Hepatic stellate cell (primary cell): ENCODE data around the gene PTPRT.

Experiments
- DNase-seq: peaks from one replicate; pipeline ENCODE4 v3.0.0; 2011; ENCODE audit warnings: low spot score

Gene PTPRT

DNA sequence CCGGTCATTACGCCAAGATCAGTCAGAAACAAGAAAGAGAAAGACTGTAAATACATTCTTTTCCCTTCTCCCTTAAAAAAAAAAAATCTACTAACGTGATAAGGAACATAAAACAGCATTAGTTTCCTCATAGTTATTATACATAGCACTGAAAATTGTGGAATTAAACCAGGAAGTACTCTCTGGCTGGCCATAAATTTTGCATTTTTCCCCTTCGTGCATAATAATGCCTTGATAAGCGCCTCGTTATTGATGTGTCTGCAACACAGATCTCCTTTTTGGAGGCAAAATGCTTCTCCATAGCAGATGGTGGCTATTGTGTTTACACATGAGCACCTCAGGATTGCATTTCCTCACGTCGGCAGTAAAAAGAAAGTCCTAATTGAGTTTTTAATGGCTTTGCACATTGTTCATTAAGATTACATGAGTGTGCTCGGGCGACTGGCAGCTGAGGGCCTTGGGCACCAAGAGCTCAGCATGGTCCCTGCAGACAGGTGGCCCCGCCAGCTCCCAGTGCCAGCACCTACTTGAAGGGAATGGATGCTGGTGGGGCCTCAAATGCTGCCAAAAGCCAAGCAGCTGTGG is 394.5 kb downstream of the PTPRT start:
- no peak for DNase-seq

- no peak for DNase-seq
These were observed 397.7 kb downstream of the PTPRT start for GRCh38 chr20:42792052-42792451.

DNA sequence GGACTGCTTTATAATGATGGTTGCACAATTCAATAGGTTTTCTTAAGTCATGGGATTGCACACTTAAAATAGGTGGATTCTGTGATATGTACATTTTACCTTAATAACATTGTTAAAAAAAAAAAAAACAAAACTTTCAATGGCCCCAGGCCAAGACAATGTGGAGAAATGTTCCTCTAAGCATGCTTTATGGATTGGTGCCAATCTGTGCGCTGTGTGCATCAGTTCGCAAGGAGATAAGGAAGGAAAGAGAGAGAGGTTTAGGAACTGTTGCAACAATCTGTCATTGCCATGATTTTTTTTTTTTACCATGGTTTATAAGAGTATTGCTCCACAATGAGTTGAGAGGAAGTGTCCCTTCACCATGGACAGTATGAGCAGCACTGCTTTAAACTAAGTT is 399.6 kb downstream of the PTPRT start:
- no peak for DNase-seq

DNA sequence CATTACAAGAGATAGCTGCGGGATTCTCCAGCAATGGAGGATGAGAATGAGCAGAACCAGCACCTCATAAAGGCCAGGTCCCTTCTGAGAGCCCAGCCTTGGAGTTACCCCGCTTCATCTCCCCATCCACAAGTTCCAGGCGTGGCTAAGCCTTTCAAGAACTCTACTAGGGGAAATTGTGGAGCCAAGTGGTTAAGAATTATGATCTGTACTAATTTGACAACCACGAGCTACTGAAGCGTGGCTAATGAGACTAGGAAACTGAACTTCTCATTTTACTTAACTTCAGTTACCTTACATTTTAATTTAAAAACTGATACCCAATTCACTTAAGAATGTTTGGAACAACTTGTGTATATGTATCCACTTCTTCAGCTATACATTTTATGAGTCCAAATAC is 401.0 kb downstream of the PTPRT start:
- no peak for DNase-seq

GRCh38 chr20:42785041-42785440 is 404.7 kb downstream of the PTPRT start:
- DNase-seq = no peak

DNA sequence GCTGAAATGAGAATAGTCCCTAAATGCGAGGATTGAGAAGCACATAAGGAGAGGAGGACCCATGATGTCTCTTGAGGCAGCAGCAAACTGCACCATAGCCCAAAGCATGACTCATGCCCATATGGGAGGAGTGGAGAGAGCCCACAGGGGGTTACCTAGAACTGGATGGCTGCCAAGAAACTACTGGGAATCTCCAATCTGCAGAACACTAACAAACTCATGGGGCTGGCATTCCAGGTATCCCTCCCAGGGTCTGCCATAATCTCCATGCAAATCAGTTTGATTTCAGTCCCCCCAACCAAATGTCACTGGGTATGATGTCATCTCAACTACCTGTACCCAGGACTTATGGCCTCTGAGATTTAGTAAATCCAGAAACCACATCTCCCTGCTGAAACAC is 410.5 kb downstream of the PTPRT start:
- DNase-seq = no peak

GRCh38 chr20:42775866-42776265 is 413.8 kb downstream of the PTPRT start:
- no peak for DNase-seq

DNA sequence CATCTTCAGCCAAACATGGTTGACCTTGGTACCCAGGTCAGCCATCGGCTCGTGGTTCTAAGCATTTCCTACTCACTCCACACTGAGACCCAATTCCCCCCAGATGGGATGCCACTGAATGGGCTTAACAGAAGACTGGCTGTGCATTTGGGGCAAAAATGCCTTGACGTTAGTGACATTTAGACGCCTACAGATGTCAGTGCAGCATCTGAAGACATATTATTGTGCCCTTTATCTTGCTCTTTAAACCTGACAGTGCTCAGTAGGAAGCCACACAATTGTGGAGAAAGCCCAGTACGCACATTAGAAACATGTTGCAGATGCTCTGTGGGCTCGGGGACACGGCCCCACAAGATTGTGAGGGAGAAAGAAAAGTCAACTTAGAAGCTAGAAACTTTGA is 414.7 kb downstream of the PTPRT start:
- DNase-seq = no peak

DNA sequence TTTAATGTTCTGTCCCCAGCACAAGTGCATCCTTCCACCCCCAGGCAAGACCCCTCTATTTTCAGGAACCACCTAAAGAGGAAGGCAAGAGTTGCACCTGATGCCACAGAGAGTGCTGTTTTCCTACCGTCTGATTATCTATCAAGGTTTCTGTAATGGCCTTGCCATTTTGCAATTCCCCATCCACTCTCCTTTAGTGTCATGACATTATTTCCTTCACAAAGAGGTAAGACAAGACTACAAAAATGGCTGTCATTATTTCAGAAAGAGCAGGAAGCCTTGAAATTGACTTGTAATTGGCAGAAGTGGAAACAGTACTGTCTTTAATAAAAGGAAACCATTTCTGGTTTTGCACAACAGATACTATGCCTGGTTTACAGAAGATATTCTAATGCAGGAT is 426.7 kb downstream of the PTPRT start:
- DNase-seq = no peak

GRCh38 chr20:42756991-42757390 is 432.7 kb downstream of the PTPRT start:
- no peak for DNase-seq

DNA sequence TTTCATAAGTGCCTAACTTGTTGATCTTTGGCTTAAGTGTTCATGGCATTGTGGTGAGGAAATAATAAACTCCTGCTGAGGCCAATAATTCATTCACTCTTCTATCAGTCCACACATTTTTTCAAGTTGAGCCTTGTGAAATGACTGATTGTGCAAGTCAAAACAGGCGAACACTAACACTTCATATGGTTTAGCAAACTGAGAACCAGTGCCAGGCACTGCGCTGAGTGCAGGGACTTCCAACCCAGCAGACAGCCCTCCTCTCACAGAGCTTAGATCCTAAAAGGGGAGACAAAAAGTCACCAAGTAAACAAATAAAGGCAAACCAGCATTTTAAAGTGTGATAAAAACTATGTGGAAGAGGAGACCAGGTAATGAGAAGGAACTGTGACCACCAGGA is 435.0 kb downstream of the PTPRT start:
- no peak for DNase-seq

DNA sequence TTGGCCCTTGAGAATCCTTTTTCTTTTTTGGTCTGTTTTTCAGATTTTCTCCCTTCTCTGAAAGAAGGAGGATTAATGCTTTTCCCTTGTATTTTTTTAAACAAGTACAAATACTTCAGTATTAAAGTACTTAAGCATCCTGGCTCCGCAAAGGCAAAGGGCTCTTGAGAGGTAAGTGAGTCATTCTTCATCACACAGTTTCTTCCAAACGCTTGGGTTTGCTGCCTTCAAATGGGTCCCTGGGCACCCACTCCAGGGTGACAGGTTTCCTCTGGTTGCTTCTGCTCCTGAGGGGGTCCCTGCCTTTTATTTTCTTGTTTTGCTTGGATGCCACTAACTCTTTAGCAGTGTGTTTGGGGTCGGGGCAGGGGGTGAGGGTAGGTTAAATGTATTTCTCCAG is 437.1 kb downstream of the PTPRT start:
- no peak for DNase-seq

GRCh38 chr20:42749556-42749955 is 440.1 kb downstream of the PTPRT start:
- DNase-seq = no peak

DNA sequence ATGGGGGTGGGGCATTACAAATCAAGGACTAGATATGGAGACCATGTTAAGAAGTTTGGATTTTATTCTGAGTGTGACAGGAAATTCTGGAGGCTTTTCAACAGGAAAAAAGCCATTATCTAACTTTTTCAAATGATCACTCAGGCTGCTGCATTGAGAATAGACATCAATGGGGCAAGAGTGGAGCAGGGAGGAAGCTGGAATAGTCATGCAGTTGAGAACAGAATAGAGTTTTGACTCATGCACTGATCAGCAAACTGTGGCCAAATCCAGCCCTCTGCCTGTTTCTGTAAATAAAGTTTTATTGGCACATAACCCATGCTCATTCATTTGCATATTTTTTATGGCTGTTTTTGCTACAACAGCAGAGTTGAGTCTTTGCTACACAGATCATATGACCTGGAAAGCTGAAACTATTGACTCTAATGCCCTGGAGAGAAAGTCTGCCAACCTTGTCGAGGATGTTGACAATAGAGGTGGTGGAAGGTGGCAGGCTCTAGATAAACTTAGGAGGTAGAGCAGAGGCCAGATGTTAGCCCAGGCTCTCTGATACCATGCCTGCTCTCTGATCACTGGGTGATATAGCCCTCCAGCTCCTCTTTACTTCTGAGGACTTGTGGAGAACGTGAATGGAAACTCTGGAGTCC is 441.8 kb downstream of the PTPRT start:
- DNase-seq = no peak

GRCh38 chr20:42744756-42745465 is 444.8 kb downstream of the PTPRT start:
- DNase-seq = no peak

- DNase-seq = no peak
These were observed 446.8 kb downstream of the PTPRT start for GRCh38 chr20:42742926-42743325.

DNA sequence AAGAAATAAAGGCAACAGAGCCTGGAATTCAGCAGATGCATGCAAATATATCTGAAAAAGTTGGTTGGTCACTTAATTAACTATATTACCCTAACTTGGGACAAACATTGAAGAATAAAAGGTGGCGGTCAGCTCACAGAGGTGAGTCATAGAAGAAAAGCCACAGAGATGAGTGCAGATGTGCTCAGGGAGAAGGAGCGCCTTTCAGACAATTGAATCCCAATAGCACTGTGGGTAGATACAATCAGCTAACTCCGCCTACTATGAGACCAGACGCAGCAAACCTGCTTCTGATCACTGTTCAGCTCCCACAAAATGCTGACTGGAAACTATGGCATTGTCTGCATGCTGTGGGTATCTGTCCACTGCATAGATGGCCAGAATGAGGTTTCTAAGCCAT is 447.8 kb downstream of the PTPRT start:
- DNase-seq = no peak

GRCh38 chr20:42740226-42740870 is 449.4 kb downstream of the PTPRT start:
- no peak for DNase-seq

- no peak for DNase-seq
These were observed 450.0 kb downstream of the PTPRT start for GRCh38 chr20:42739683-42740082.

- no peak for DNase-seq
These were observed 454.2 kb downstream of the PTPRT start for GRCh38 chr20:42735539-42735938.

- no peak for DNase-seq
These were observed 454.9 kb downstream of the PTPRT start for GRCh38 chr20:42734660-42735368.

DNA sequence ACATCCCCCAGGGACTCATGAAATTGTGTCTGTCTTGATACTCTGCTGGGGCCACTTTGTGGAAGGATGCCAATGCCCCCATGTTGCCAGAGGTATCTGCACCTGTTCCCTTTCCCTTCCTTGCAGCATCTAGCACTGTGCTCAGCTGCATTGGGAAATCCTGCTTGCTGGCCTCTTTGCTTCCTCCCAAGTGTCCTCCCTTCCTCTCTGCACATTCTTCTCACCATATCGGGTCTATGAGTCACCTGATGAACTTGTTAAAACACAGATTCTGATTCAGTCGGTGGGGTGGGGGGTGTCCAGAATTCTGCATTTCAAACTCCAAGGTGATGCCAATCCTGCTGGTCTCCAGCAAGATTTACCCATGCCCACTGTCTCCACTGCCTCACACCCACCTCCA is 467.8 kb downstream of the PTPRT start:
- DNase-seq = no peak
